AG10803 (cell line): ENCODE results near the gene GJA4.

ENCODE experiments used
- DNase-seq: peaks from one replicate; pipeline ENCODE4 v3.0.0; 2010; ENCODE audit warnings: low read depth
- H3K4me3 ChIP-seq: 2 replicates; pipeline ENCODE4 v1.5.1; 2011; ENCODE audit warnings: mild to moderate bottlenecking, low read length, control low read depth
- CTCF ChIP-seq: conservative IDR thresholded peaks from 2 replicates; pipeline ENCODE4 v1.5.1; 2011; ENCODE audit warnings: mild to moderate bottlenecking, low read length, control low read depth, inconsistent platforms

Gene GJA4

GRCh38 chr1:34794001-34794789 lies 1.4 kb downstream of the GJA4 start:
- no peak overlapping the region for H3K4me3 ChIP-seq
- no peak for TF ChIP-seq CTCF
- no peak for DNase-seq

GRCh38 chr1:34794790-34795180 lies 2.0 kb downstream of the GJA4 start:
- H3K4me3 ChIP-seq, result no peak overlapping the region
- DNase-seq, result no peak
- TF ChIP-seq CTCF, result no peak

- no peak overlapping the region for H3K4me3 ChIP-seq
- TF ChIP-seq CTCF, result no peak
These were observed 3.1 kb downstream of the GJA4 start for GRCh38 chr1:34795916-34796315.

GRCh38 chr1:34796990-34797389 lies 4.2 kb downstream of the GJA4 start:
- TF ChIP-seq CTCF, result no peak
- DNase-seq, result no peak
- no peak overlapping the region for H3K4me3 ChIP-seq

More at GRCh38 chr1:34795916-34796315, 3.1 kb downstream of the GJA4 start:
- DNase-seq, result no peak

- TF ChIP-seq CTCF, result no peak
- no peak overlapping the region for H3K4me3 ChIP-seq
- DNase-seq, result no peak
These were observed 7.4 kb downstream of the GJA4 start for GRCh38 chr1:34800214-34800613.

DNA sequence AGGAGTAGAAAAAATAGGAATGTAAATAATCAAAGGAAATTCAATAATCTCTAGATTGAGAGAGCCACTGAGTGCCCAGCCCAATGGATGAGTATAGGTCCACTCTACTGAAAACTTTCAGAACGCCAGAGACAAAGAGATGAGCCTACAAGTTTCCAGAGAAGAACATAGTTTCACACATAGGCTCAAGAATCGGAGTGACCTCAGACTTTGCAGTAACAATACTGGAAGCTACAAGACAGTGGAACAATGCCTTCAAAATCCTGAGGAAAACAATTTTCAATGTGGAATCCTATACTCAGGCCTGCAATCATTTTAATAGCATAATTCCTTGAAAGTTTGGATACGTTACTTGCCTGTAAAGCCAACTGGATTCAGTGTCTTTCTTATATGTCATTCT lies 11.0 kb downstream of the GJA4 start:
- TF ChIP-seq CTCF, result no peak
- H3K4me3 ChIP-seq, result no peak overlapping the region
- no peak for DNase-seq

GRCh38 chr1:34806396-34806795 lies 13.6 kb downstream of the GJA4 start:
- peak; percentile 59 for DNase-seq
- no peak overlapping the region for H3K4me3 ChIP-seq
- TF ChIP-seq CTCF, result no peak
